ENCODE data around the gene F5. TPM values are rescaled to one million over a fixed set of nuclear protein-coding genes. Genes with fewer than 3 reads are reported as not detected.

Gene F5
- total and polyA plus RNA-seq, 9 of the 15 experiments (the other 6 are each of a cell fraction or from before 2014, with no cell fraction given) = 0.03 to 0.13 TPM; not detected in 7

DNA sequence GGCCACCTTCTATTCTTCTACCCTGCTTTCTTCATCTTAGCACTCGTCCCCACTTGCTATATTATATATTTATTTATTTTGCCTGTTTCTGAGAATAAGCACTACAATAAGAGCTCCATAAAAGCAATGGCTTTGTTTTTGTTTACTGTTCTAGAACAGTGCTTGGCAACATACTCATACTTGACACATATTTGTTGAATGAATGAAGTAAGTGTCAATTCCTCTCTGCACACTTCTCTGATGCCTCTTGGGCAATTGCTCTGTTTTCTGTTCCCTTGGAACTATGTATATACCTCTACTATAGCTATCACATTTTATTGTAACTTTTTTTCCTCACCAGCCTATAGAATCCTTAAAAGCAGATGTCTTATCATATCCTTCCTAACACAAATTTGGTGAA is 93.0 kb downstream of the F5 start:
- Histone ChIP-seq H3K79me2 (ENCODE audit: control insufficient read depth, insufficient read depth, low read length) (no peaks in the 10 kb centered on the region), H4K20me1 (replicated peaks; ENCODE audit: control insufficient read depth, insufficient read depth, low read length) (no peaks in the 10 kb centered on the region), H3K9ac (ENCODE audit: insufficient read depth in 1 of 2, low read depth in 2 of 2, low read length in 2 of 2) (no peak overlapping the region), H3K27me3 (ENCODE audit: control insufficient read depth in 2 of 2, insufficient read depth in 2 of 2, low read length in 2 of 2) (no peaks in the 10 kb centered on the region), H3K9me3 (replicated peaks; ENCODE audit: control insufficient read depth, insufficient read depth, low read depth, low read length) (no peaks in the 10 kb centered on the region), H3K4me2 (ENCODE audit: insufficient read depth, low read length) (no peak overlapping the region), H2AFZ (ENCODE audit: low read depth, low read length) (no peak overlapping the region), H3K27ac (ENCODE audit: extremely low read depth, low read depth, low read length) (no peak overlapping the region), H3K4me1 (replicated peaks in 1 of 2; ENCODE audit: control insufficient read depth in 2 of 2, insufficient read depth in 2 of 2, low read length in 2 of 2) (peaks cover 0 to 2% of the 10 kb centered on the region in 2 experiments; a peak in 2 of 5 replicates), H3K4me3 (no peak overlapping the region), H3K9me1 (ENCODE audit: control insufficient read depth, insufficient read depth, low read length) (no peaks in the 10 kb centered on the region), H3K36me3 (ENCODE audit: control insufficient read depth, insufficient read depth, low read length) (no peaks in the 10 kb centered on the region)
- FAIRE-seq (no peak), ATAC-seq (no peak), DNase-seq (ENCODE audit: extremely low read depth in 1 of 4, low spot score in 3 of 4) (no peak)
- in situ Hi-C loops (cut with MboI) = no loop called here
- intact Hi-C loops (cut with micrococcal nuclease) = no loop called here
- ChIA-PET POLR2A (no interaction called here), CTCF (ENCODE audit: low intra/inter-chr PET ratio) (no interaction called here)
- WGBS (ENCODE audit: insufficient coverage, low coverage, missing lambda C conversion rate) = 9% methylated on average over 1 of the region's 1 CpG
- no TSS peak for BruUV-seq (replicated peaks)
- TF ChIP-seq ARID1B (IDR thresholded peaks at IDR 0.05) (no peak), SIX5 (IDR thresholded peaks at IDR 0.05; ENCODE audit: borderline replicate concordance in 1 of 2, insufficient read depth in 1 of 2, low read depth in 1 of 2, low read length in 2 of 2) (no peak), MCM7 (IDR thresholded peaks at IDR 0.05) (no peak), SLC30A9 (CRISPR knock-in tag; IDR thresholded peaks at IDR 0.05) (no peak), ZNF175 (CRISPR knock-in tag; IDR thresholded peaks at IDR 0.05; ENCODE audit: low read depth) (no peak), SP1 (CRISPR knock-in tag; IDR thresholded peaks at IDR 0.05) (no peak), LARP7 (IDR thresholded peaks at IDR 0.05) (no peak), TARDBP (IDR thresholded peaks at IDR 0.05) (no peak)
- TF ChIP-seq, protein P1, sequence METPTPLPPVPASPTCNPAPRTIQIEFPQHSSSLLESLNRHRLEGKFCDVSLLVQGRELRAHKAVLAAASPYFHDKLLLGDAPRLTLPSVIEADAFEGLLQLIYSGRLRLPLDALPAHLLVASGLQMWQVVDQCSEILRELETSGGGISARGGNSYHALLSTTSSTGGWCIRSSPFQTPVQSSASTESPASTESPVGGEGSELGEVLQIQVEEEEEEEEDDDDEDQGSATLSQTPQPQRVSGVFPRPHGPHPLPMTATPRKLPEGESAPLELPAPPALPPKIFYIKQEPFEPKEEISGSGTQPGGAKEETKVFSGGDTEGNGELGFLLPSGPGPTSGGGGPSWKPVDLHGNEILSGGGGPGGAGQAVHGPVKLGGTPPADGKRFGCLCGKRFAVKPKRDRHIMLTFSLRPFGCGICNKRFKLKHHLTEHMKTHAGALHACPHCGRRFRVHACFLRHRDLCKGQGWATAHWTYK (CRISPR knock-in tag; IDR thresholded peaks at IDR 0.05) = no peak
- TF ChIP-seq, protein P2, sequence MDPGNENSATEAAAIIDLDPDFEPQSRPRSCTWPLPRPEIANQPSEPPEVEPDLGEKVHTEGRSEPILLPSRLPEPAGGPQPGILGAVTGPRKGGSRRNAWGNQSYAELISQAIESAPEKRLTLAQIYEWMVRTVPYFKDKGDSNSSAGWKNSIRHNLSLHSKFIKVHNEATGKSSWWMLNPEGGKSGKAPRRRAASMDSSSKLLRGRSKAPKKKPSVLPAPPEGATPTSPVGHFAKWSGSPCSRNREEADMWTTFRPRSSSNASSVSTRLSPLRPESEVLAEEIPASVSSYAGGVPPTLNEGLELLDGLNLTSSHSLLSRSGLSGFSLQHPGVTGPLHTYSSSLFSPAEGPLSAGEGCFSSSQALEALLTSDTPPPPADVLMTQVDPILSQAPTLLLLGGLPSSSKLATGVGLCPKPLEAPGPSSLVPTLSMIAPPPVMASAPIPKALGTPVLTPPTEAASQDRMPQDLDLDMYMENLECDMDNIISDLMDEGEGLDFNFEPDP (CRISPR knock-in tag; IDR thresholded peaks at IDR 0.05) = no peak
- TF ChIP-seq, protein P3, sequence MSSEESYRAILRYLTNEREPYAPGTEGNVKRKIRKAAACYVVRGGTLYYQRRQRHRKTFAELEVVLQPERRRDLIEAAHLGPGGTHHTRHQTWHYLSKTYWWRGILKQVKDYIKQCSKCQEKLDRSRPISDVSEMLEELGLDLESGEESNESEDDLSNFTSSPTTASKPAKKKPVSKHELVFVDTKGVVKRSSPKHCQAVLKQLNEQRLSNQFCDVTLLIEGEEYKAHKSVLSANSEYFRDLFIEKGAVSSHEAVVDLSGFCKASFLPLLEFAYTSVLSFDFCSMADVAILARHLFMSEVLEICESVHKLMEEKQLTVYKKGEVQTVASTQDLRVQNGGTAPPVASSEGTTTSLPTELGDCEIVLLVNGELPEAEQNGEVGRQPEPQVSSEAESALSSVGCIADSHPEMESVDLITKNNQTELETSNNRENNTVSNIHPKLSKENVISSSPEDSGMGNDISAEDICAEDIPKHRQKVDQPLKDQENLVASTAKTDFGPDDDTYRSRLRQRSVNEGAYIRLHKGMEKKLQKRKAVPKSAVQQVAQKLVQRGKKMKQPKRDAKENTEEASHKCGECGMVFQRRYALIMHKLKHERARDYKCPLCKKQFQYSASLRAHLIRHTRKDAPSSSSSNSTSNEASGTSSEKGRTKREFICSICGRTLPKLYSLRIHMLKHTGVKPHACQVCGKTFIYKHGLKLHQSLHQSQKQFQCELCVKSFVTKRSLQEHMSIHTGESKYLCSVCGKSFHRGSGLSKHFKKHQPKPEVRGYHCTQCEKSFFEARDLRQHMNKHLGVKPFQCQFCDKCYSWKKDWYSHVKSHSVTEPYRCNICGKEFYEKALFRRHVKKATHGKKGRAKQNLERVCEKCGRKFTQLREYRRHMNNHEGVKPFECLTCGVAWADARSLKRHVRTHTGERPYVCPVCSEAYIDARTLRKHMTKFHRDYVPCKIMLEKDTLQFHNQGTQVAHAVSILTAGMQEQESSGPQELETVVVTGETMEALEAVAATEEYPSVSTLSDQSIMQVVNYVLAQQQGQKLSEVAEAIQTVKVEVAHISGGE (CRISPR knock-in tag; IDR thresholded peaks at IDR 0.05) = no peak
- TF ChIP-seq, protein P4, sequence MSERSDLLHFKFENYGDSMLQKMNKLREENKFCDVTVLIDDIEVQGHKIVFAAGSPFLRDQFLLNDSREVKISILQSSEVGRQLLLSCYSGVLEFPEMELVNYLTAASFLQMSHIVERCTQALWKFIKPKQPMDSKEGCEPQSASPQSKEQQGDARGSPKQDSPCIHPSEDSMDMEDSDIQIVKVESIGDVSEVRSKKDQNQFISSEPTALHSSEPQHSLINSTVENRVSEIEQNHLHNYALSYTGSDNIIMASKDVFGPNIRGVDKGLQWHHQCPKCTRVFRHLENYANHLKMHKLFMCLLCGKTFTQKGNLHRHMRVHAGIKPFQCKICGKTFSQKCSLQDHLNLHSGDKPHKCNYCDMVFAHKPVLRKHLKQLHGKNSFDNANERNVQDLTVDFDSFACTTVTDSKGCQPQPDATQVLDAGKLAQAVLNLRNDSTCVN (CRISPR knock-in tag; IDR thresholded peaks at IDR 0.05) = no peak
- TF ChIP-seq, protein P5, sequence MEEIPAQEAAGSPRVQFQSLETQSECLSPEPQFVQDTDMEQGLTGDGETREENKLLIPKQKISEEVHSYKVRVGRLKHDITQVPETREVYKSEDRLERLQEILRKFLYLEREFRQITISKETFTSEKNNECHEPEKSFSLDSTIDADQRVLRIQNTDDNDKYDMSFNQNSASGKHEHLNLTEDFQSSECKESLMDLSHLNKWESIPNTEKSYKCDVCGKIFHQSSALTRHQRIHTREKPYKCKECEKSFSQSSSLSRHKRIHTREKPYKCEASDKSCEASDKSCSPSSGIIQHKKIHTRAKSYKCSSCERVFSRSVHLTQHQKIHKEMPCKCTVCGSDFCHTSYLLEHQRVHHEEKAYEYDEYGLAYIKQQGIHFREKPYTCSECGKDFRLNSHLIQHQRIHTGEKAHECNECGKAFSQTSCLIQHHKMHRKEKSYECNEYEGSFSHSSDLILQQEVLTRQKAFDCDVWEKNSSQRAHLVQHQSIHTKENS (CRISPR knock-in tag; IDR thresholded peaks at IDR 0.05) = no peak
